HG03064 (cell line): ENCODE measurements around the gene TSPAN18.

ENCODE experiments used
- ATAC-seq: cut with Tn5 transposase; IDR thresholded peaks from one replicate; pipeline ENCODE4 v1.9.1; 2021; ENCODE audit warnings: low read depth; ENCODE audit not compliant: unreplicated experiment

TSPAN18 gene

DNA sequence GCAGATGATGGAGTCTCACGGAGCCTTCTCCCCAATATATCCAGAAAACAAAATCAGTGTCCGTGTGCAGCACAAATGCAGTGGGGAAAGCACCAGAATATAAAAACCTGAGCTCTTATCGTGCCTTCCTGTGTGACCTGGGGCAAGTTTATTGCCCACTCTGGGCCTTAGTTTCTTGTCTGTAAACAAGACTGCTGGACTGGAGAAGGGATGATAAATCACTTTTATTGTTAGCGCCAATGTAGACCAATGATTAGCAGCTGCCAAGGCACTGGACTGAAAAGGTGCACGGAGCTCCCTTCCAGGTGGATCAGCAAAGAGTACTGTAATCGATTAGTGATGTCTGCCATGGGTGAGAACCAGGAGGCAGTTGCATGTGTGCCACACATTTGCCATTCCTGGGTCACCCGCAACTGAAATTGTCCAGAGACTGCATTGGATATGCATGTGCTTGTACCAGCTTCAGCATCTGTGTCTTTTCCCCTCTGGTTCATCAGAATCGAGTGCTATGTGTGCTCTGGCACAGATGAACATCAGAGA is 89.2 kb downstream of the TSPAN18 start:
- ATAC-seq: no peak

DNA sequence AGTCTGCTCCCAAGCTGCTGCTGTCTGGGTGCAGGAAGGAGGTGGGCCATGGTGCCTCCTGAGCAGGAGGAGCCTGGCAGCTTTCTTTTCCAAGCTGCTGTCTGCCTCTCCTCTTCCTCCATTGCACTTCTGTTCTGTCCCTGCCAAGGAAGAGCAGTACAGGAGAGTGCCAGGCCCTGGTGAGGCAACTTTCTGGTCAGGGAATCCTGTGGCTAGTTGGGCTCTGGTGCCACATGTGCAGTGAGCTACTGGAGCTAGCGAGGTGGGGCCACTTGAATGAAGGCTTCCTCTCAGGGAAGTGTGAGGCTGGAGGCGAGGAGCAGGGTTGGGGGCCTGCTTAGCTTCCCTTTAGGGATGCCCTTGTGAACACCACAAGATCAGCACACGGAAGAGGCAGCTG is 90.0 kb downstream of the TSPAN18 start:
- ATAC-seq: no peak

DNA sequence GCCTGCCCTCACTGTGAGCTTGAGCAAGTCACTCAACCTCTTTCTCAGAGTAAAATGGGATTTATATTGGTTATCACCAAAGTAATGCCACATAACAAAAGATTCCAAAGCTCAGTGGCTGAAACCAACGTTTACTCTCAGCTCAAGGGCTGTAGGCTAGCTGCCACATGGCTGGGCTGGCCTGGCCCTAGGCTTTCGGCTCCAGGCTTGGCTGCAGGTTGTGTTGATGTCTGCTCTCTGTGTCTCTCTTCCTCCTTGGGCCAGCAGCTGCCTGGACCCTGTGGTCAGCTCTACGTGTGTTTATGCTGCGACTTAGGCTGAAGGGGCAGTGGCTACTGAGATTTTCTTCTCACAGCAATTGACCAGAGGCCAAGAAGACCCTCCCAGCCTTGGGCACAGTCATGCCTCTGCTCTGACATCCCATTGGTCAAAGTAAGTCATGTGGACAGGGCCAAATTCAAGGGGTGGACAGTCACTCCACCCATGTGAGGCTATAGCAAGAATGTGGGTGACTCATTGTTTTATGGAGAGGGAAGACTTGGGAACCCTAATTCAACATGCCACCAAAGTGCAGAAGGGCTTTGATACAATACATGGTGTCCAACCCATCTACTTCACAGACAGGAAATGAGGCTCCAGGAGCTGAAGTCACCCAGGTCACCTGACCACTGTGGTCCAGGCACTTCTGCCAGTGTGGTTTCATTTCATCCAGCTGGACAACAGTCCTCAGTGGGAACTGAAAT is 90.6 kb downstream of the TSPAN18 start:
- no peak for ATAC-seq

DNA sequence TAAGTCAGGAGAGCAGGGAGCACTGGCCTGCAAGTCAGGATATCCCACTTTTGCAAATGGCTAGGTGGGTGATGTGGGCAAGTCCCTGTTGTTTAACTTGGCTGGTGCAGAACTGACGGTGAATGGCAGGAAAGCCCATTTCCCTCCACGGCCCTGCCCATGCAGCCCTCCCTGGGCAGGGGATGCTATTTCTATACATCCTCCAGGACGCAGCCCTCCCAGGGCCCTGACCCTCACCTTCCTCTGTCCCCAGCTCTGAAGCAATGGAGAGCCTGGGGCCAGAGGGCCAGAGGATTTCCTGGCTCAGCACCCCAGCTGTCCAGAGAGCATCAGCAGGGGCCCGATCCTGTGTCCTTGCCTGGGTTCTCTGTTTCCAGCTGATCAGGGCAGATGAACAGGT is 91.3 kb downstream of the TSPAN18 start:
- no peak for ATAC-seq

DNA sequence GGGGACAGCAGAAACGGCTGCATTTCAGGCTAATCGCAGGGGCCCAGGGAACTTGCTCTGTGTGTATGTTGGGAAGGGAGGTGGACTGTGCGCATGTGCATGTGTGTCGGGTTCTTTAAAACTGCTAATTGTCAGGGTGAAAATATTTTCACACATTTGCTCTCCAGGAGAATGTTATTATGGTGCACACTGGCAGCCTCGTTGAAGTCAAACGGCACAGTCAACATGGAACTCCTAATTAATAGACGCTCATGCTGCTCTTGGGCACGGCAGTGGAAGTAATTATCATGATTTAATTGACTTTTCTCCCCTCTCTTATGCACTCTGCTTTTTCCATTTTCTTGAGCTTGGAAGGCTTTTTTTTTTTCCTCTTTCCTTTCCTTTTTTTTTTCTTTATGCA is 92.6 kb downstream of the TSPAN18 start:
- no peak for ATAC-seq

DNA sequence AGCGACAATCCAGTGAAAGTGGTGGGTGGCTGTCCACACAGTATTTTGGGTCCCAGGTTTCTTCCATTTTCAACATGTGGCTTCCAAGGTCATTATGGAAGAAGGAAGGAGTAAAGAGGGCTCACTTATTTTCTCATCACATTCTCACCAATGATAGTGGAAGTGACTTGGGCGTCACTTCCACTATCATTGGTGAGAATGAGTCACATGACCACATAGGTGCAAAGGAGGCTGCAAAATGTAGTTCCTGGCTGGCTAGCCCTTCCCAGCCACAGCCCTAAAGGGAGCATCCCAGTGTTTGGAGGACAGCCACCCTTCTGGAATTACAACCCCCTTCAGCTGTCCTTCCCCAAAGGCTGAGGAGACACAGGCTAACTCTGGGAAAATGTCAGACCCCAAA is 95.6 kb downstream of the TSPAN18 start:
- no peak for ATAC-seq

DNA sequence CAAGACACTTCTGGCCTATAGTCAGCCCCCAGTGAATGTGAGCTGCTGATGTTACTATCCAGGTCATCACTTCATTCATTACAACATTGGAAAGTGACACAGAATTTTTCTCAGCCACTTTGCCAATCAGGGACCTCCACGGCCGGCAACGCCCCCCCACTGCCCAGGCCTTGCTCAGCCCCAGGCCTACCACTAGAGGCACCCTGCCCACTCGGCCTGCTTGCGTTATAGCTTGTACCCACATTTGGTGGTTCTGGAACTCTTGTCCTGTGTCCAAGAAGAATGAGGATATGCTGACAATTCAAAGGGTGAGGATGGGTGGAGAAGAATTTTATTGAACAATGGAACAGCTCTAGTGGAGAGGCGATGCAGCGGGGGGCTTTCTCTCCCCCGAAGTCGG is 96.2 kb downstream of the TSPAN18 start:
- ATAC-seq: no peak

DNA sequence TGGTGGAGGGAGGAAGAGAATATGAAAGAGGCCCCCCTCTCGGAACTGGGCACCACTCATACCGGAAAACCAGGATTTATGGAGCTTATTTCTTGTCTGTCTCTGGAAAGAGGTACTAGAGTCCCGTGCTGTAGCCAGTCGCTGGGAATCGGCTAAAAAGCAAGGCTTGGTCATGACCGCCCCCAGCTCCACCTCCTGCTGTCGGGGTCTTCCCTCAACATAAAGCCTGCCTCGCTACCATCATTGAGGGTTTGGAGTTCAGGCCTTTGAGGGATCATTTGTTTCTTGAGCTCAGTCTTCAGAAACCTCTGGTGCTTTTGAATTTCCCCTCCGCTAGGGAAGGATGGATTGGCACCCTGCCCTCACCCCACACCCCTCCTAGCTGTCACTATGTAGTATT is 97.1 kb downstream of the TSPAN18 start:
- no peak for ATAC-seq

DNA sequence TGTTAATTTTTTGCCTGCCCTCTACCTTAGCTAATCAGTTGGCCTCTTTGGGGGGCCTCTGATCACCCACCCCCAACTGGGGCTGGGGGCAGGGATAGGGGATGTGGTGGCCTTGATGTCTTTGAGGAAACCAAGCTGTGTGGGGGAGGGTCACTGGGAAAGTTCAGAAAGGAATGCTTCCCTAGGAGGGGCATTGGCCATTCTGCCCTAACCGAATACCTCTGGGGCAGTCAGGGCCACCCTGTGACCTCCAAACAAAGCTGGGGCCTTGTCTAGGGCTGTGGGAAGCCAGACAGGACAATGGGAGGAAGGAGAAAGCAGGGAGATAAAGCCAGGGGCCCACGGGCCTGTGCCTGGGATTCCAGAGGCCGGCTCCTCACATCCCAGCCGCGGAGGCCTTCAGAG is 97.5 kb downstream of the TSPAN18 start:
- no peak for ATAC-seq

DNA sequence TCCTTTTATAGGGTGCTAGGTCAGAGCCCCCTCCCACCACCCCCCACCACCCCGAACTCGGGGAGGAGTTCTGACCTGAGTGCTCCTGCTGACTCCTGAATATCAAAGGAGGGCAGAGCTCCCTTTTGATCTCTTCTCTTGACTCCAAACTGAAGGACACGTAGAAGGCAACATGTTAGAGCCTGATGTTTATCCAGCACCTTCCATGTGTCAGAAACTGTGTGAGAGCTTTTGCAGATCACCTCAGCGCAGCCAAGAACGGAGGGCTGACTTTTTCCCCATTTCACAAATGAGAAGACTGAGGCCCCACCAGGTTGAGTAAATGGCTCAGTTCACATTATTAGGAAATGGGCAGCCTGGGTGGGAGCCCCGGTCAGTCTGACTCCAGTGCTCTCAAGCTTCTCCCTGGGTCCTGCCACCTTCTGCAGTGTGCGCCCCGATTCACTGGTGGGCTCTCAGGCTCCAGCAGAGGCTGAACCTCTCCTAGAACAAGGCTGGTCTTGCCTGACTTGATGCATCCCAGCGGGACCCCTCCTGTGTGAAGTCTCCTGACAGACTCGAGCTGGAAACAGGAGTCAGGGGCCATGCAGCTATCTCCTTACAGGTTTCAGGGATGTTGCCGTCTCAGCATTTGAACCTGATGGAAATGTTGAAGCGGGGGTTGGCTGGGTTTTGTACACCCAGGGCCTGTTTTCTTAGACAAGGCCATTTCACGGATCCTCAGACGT is 98.5 kb downstream of the TSPAN18 start:
- no peak for ATAC-seq

DNA sequence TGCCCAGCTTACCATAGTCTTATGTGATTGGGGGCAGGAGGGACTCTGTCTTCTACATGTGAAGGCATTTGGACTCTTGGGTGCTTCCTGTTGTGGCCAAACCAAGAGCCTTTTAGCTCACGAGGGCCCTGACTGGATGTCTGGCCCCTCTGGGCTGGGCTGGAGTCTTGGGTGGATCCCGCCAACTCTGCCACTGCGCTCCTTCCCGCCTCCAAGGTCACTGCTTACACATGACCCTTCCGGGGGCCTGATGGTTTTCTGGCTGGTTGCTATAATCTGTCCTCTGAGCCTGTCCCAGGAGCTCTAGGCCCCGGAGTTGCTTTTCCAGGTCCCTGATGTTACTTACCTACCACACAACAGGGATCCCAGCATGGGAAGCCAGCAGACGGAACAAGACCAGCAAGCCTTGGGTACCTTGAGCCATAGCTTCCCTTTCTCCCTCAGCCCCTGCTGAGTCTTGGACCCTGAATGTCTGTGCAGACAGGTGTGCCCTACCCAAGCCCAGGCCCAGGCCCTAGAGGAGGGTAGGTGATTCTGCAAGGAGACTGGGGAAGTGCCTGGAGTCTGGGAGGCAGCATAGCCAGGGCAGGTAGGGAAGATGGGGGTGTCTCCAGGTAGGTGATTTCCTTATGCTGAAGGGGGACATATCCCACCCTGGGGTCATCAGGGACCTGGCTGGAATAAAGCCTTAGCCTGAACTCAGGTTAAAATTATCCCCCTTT is 100.3 kb downstream of the TSPAN18 start:
- ATAC-seq: no peak

DNA sequence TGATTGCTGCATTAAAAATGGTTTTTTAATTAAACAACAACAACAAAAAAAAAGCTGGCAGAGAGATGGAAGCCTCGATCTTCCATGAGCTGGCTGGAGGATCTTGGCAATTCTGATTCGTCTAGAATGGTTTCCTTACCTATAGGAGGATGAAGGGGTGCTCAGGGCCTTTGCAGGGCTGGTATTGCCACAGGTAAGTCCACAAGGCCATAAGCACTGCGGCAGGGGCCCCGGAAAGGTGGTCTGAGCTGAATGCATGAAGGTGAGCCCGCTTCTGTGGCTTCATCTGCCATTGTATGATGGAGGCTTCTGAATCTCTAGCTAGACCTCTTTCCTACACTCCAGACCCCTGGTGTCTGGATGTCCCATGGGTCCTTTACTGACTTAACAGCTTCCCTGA is 101.5 kb downstream of the TSPAN18 start:
- no peak for ATAC-seq

DNA sequence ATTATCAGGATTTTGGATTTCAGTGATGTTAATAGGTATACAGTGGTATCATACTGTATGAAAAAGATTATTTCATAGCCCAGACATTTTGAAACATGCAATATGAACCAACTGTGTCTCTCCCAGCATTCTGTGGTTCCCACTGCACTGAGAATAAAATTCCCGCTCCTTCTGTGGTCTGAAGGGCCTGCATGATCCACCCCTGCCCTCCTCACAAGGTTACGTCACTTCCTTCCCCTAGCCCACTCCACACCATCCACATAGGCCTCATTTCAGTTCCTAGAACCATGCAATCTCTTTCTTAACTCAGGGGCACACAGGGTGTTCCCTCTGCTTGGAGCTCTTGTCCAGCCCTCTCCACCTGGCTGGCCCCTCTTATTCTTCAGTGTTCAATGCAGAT is 103.1 kb downstream of the TSPAN18 start:
- no peak for ATAC-seq

DNA sequence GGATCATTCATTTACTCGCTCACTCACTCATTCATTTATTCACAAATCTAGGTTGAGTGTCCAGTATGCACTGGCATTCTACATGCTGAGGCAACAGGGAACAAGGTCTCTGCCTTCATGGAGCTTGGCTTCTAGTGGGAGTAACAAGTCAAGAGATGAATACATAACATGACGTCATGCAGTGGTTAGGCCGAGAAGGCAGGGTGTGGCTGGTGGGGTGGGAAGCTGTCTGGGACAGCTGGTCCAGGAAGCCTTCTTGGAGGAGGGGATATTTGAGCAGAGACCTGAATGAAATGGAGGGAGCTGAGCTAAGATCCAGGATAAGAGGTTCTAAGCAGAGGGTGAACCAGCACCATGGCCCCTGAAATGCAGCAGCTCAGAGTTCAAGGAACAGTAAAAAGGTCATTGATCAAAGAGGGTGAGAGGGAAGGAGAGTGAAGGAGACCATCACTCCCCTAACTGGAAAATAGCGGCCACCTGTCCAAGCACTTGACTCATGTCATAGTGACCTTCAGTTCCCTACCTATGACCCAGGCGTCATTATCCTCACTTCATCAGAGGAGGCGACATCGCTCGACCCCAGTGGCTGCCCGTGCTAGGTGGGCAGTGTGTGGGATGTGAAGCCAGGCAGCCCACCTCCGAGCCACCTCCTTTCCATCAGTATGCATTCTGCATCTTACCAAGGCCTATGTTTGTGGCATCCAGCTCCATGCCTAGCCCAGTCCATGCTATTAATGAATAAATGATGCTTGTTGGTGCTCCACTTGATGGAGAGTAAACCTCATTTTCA is 105.0 kb downstream of the TSPAN18 start:
- no peak for ATAC-seq

DNA sequence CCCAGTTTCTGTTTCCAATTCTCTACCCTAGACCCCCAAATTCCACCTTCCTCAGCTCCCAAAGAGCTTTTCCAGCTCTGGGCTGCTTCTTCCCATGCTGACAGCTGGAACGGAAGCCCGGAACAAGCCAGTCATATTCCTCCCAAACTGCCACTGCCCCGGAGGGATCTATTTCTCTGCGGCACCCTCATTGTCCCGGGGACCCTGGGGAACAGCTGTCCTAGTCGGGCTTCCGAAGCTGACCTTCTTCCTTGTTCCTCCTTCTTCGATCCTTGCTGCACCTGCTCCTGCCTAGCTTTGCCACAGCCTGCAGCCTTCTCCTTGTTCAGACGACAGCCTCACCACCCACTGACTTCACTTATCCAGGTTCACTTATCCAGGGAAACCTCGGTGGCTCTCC is 105.7 kb downstream of the TSPAN18 start:
- ATAC-seq: no peak

DNA sequence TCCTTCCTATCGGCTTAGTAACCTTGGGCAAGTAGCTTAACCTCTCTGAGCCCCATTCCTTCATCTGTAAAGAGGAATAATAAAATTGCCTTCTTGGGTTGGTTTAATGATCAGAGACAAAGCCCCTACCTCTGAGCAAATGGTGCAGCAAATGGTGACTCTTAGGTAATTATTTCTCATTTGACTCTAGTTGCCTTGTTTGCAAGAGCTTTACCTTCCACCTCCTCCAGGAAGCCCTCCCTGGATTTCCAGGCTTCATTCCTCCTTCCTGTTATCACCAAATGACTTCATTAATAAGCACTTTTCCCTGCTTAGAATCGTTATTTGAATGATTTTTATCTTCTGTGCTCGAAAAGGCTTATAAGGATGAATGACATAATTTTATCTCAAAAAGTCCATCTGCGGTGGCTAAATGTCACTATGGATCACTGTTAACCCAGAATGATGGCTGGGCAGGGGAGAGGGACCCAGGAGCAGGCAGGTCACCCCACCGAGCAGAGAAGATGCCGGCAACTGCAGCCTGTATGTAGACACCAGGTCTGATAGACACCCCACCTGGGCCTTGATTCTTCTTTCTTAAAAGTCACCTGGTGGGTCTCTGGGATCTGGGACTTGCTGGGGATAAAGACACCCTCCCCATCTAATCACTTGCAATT is 106.6 kb downstream of the TSPAN18 start:
- no peak for ATAC-seq

DNA sequence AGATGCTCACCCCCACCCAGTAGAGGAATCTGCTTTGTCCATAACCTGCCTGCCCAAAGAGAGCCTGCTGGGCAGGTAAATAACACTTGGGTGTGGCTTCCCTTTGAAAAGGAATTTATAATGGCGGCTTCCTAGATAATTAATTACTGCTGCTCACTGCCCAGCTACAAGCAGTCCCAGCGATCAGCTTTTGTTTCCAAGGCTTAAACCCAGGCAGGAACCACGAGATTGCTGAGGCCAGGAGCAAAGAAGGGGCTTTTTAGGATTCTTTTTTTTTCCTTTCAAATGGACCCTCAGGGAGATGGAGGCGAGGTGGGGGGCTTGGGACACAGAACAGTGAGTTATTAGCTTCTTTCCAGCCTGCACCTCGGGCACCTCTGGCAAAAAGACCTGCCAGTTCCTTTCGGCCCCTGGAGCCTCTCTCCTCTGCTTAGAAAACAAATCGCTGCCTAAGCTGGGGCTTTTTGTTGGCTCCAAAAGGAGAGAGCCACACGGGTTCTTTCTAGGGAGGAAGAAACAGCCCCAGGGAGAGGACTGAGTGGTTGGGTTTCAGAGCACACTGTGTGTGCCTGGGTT is 107.2 kb downstream of the TSPAN18 start:
- ATAC-seq: no peak

DNA sequence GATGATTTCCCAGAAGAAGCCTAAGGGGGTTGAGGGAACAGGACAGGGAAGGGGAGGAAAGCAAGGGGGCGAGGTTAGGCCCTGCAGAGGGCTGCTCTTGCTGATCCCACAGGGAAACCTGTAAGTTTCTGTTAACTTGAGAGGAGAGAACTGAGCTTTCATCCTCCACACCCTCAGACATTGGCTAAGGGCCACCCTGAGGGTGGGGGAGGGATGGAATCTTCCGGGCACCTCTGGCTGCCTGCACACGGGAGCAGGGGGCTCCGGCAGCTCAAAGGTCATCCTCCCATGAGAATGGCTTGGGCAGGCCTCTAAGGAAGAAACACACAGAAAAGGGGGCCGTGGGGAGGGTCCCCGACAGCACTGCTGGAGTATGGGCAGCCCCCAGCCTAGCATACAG is 108.1 kb downstream of the TSPAN18 start:
- no peak for ATAC-seq

DNA sequence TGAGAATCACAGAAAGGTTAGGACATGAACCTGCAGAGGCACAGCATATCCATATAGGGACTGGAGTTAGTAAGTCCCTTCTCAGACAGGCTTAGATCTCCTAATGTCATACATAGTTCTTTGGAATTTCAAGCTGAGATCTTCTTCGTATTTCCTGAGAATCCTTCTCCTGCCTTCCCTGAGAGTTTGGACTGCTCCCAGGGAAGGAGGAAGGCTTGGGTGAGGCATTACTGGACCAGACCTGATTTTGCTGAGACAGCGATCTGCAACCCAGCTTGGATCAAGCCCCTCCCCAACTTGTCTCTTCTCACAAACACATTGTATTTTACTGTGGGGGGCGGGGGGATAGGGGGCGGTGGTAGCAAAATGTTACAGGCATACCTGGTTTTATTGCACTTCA is 108.5 kb downstream of the TSPAN18 start:
- no peak for ATAC-seq

DNA sequence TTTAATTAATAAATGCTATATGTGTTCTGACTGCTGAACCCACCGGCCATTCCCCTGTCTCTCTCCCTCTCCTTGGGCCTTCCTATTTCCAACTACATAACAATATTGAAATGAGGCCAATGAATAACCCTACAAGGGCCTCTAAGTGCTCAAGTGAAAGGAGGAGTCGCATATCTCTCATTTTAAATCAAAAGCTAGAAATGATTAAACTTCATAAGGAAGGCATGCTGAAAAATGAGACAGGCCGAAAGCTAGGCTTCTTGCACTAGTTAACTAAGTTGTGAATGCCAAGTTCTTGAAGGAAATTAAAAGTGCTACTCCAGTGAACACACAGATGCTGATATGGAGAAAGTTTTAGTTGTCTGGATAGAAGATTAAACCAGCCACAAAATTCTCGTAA is 109.2 kb downstream of the TSPAN18 start:
- ATAC-seq: no peak
